Testis (tissue), 3 donors: ENCODE data around the gene RUNX3. TPM values are rescaled to one million over a fixed set of nuclear protein-coding genes. Genes with fewer than 3 reads are reported as not detected.

Experiments used
- DNase-seq: peaks from one replicate; pipeline ENCODE4 v3.0.0-alpha.2; 2019
- H3K27ac ChIP-seq, 2 donors: fragments of 200-600 bp; sonication (generic); one replicate each; pipeline ENCODE4 v1.5.1; 2019
- H3K27me3 ChIP-seq: fragments of 200-600 bp; sonication (generic); one replicate; pipeline ENCODE4 v1.5.1; 2019
- H3K36me3 ChIP-seq: fragments of 200-600 bp; sonication (generic); one replicate; pipeline ENCODE4 v1.5.1; 2017; ENCODE audit warnings: low read depth; ENCODE audit errors: missing control alignments
- H3K4me1 ChIP-seq: fragments of 200-600 bp; sonication (generic); one replicate; pipeline ENCODE4 v1.5.1; 2019
- H3K4me3 ChIP-seq, 2 donors: fragments of 200-600 bp; sonication (generic); one replicate each; pipeline ENCODE4 v1.5.1; 2017 to 2019
- H3K9me3 ChIP-seq: fragments of 200-600 bp; sonication (generic); one replicate; pipeline ENCODE4 v1.5.1; 2017
- CTCF ChIP-seq, 3 experiments: fragments of 450-650 bp in 2 of 3; fragments of 200-600 bp in 1 of 3; sonication (generic) in 1 of 3; IDR thresholded peaks; one replicate each; pipeline ENCODE4 v1.5.1; 2016 to 2019; ENCODE audit warnings: antibody characterized with exemption in 3 of 3, mild to moderate bottlenecking in 2 of 3, moderate library complexity in 1 of 3
- POLR2A ChIP-seq: fragments of 450-650 bp; IDR thresholded peaks from one replicate; pipeline ENCODE4 v1.6.1; 2017; ENCODE audit warnings: antibody characterized with exemption, mild to moderate bottlenecking, moderate library complexity
- WGBS, 2 donors: methylation state at CpG; one replicate each; pipeline ENCODE4 v1.1.5; 2018; 5-methylcytosine and 5-hydroxymethylcytosine counted together
- intact Hi-C: fragments of 100-400 bp; cut with DNase I; formaldehyde crosslinking; loops from one replicate; pipeline ENCODE4 v1.15.1; 2023; ENCODE audit warnings: low total_unique reads
- polyA plus RNA-seq: library from polyadenylated mRNA; stranded (reverse); fragments of 350-450 nt; fragmentation: Illumina TruSeq; extraction: RNeasy Lipid Tissue Mini Kit (QIAGEN cat#74804); gene quantifications from one replicate; pipeline ENCODE4 v1.2.3, GENCODE V29; 2014; ENCODE audit warnings: low read depth, low replicate concordance; ENCODE audit not compliant: insufficient read depth
- total RNA-seq, 2 donors: library from RNA; depleted of rRNA; stranded (reverse); fragments of >200 nt; gene quantifications; one replicate each; pipeline ENCODE4 v1.2.3, GENCODE V29; 2016

The RUNX3 gene
- total and polyA plus RNA-seq, 3 donors from 2014 or later = 5.1 to 6.4 (median 5.7) TPM

DNA sequence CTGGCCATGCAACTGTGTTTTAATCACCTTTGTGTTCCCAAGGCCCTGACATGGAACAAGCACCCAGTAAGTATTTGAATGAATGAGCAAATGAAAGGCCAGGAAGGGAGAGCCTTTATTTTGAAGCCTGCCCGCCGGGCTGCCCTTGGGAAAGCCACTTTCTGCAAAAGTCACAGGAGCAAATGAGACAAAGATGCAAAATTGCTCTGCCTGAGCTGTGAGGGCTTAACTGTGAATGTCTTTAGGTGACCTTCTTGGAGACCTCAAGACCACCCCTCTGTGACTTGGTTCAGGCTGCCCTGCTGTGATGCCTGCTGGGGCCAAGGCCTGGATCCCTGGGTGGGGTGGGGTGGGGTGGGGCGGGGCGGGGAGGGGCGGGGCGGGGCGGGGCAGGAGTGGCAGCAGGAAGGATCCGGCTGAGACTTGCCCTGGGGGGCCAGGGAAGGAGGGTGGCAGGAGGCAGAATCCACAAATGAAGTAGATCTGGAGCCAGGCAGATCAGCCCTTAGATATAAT lies 54.0 kb downstream of the RUNX3 start:
- TF ChIP-seq POLR2A = no peak
- no peak for TF ChIP-seq CTCF (IDR thresholded peaks at IDR 0.05)
- Histone ChIP-seq H3K4me1 (no peaks in the 10 kb centered on the region), H3K36me3 (no peaks in the 10 kb centered on the region), H3K4me3 (no peak overlapping the region), H3K9me3 (no peaks in the 10 kb centered on the region), H3K27ac (no peak overlapping the region), H3K27me3 (no peaks in the 10 kb centered on the region)
- 55 to 72% methylated on average over 3 to 5 of the region's 8 CpGs for WGBS, 2 donors
- no peak for DNase-seq
- intact Hi-C loops = no loop called here

DNA sequence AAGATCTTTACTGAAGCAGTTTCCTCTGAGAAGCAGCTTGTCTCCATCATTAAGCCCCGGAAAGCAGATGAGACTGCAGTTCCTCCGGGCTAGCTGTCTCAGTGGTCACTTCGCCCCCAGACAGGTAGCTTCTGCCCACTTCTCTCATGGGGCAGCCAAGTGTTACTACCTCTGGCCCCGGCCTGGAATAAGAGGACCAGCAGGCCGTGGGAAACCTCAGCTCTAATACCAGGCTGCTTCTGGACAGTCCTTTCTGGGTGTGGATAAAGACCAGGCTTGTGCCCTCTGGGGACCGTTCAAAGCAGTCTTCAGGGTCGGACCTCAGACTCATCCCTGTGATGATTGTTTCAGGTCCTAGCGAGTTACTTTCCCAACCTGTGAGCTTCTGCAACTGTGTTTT lies 54.8 kb downstream of the RUNX3 start:
- Histone ChIP-seq H3K4me3 (no peak overlapping the region), H3K27me3 (no peaks in the 10 kb centered on the region), H3K36me3 (no peaks in the 10 kb centered on the region), H3K4me1 (no peaks in the 10 kb centered on the region), H3K27ac (no peak overlapping the region), H3K9me3 (no peaks in the 10 kb centered on the region)
- intact Hi-C loops = no loop called here
- 65 to 69% methylated on average over 8 of the region's 8 CpGs for WGBS, 2 donors
- no peak for TF ChIP-seq POLR2A
- no peak for TF ChIP-seq CTCF (IDR thresholded peaks at IDR 0.05)
- no peak for DNase-seq

- no peak overlapping the region for H3K27ac ChIP-seq
- intact Hi-C loops = no loop called here
- H3K9me3 ChIP-seq = no peaks in the 10 kb centered on the region
- no peaks in the 10 kb centered on the region for H3K36me3 ChIP-seq
- TF ChIP-seq POLR2A (no peak), CTCF (IDR thresholded peaks at IDR 0.05) (no peak)
- no peak for DNase-seq
- no peak overlapping the region for H3K4me3 ChIP-seq
- 64 to 68% methylated on average over 16 of the region's 16 CpGs for WGBS, 2 donors
- H3K27me3 ChIP-seq = no peaks in the 10 kb centered on the region
- no peaks in the 10 kb centered on the region for H3K4me1 ChIP-seq
Observed at GRCh38 chr1:24874611-24875234, 55.4 kb downstream of the RUNX3 start.

GRCh38 chr1:24874056-24874455 lies 56.0 kb downstream of the RUNX3 start:
- Histone ChIP-seq H3K27me3 (no peaks in the 10 kb centered on the region), H3K4me1 (no peaks in the 10 kb centered on the region), H3K9me3 (no peaks in the 10 kb centered on the region), H3K27ac (no peak overlapping the region), H3K4me3 (no peak overlapping the region), H3K36me3 (no peaks in the 10 kb centered on the region)
- TF ChIP-seq CTCF (IDR thresholded peaks at IDR 0.05) (no peak), POLR2A (no peak)
- intact Hi-C loops = no loop called here
- DNase-seq = no peak
- WGBS, 2 donors = 79 to 82% methylated on average over 7 of the region's 7 CpGs

DNA sequence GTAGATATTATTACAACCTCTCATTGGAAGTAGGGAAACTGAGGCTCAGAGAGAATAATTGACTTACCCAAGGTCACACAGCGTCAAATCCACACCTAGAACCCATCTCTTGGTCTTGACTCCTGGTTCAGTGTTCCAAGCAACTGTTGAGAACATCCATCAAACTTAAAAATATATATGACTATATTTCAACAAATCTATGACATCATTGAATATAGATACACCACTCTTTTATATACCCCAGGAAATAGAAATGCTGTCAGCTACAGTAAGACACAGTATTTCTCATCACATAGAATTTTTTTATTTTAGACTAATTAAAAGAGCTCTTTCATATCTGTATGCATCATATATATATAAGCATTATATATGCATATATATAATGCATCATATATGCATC lies 56.9 kb downstream of the RUNX3 start:
- Histone ChIP-seq H3K9me3 (no peaks in the 10 kb centered on the region), H3K27me3 (no peaks in the 10 kb centered on the region), H3K36me3 (no peaks in the 10 kb centered on the region), H3K27ac (no peak overlapping the region), H3K4me1 (no peaks in the 10 kb centered on the region), H3K4me3 (no peak overlapping the region)
- WGBS, 2 donors = 89% methylated on average over 1 of the region's 1 CpG
- intact Hi-C loops = no loop called here
- DNase-seq = no peak
- no peak for TF ChIP-seq POLR2A
- no peak for TF ChIP-seq CTCF (IDR thresholded peaks at IDR 0.05)
